ENCODE measurements around the gene CAMTA1.
"Not testable (repeated sequence)": the region's sequence is repeated elsewhere in the genome, so short reads cannot be mapped to it uniquely, and the experiment has no call there.

Gene CAMTA1

DNA sequence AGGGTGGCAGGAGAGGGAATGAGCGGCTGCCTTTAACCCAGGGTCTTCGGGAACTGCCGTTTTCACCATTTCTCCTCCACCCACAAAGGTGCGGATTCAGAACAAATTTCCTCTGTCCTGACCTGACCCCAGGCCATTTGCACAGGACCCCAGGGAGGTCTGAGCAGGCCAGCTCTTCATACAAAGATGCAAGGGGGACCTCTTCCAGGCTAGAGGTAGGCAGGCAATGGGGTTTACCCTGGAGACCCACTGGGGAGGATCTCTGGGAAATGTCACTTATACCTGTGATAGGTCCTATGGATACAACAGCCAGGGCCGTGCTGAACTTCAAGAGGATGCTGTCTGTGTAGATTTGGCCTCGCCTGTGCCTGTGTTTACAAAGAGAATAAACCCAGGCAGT is 896.1 kb downstream of the CAMTA1 start:
- no peak for DNase-seq

DNA sequence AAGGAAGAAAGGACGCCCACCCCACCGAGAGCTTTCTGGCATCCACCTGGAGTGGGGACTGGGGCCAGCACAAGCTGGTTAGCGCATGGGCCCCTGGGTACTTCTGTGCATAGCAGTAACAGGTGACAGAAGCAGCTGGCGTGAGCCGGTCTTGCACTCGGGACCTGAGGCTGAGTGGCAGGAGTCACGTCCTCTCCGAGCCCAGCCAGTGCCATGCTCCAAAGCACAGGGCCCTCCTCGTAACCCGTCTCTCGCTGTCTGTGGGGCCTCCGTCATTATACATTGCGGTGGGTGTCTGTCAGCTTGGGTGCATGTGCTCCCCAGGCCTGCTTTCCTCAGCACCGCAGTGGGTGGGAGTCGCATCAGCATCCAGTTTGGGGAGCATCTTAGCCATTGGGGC is 898.3 kb downstream of the CAMTA1 start:
- no peak for DNase-seq

- no peak for DNase-seq
Measured at GRCh38 chr1:7684132-7684531, 898.9 kb downstream of the CAMTA1 start.

GRCh38 chr1:7684861-7685635 is 899.8 kb downstream of the CAMTA1 start:
- no peak for DNase-seq

DNA sequence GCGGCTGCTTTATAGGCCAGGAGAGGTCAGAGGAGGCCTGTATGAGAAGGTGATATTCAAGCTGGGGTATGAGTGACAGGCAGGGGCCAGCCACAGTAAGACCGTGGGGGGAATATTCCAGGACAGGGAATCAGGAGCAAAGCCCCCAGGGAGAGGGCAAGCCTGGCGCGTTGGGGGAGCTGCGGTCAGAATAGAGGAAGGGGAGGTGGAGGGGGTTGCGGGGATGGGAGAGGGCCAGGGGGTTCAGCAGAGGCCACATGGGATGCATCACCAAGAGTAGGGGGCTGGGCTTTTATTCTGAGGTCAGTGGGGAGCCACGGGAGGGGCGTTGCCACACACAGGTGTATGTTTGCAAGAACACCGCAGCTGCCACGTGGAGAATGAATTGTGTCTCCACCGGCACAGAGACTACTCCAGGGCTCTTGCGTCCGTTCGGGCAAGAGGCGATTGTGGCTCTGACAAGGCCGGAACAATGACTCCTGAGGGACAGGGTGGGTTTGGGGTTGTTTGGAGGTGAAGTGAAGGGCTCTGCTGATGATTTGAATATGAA is 901.1 kb downstream of the CAMTA1 start:
- DNase-seq = no peak

DNA sequence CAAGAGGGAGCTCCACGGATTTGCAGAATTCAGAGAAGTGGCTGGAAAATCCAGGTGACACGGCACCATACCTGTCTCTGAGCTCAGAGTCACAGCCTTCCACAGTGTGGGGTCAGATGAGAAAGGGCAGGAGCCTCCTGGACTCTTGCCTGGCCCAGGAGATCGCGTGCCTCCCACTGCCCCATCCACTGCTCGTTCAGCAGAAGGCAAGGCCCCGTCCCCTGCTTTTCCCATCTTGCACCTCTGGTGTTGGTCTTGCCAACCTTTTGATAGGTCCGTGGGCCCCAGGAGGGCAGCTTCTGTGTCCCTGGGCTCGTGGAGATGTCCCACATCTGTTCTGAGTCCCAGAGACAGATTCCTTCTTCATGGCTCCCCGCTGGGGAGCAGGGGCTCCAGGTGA is 902.2 kb downstream of the CAMTA1 start:
- no peak for DNase-seq

GRCh38 chr1:7688659-7689058 is 903.4 kb downstream of the CAMTA1 start:
- no peak for DNase-seq

DNA sequence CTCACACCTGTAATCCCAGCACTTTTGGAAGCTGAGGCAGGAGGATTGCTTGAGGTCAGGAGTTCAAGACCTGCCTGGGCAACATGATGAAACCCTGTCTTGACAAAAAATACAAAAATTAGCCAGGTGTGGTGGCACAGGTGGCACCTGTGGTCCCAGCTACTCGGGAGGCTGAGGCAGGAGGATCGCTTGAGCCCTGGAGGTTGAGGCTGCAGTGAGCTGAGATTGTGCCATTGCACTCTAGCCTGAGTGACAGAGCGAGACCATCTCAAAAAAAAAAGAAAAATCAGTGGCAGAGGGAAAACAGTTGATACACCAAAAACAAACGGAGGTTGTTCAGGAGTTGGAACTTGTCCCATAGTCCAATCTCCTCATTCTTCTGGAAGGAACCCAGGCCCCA is 904.1 kb downstream of the CAMTA1 start:
- not testable (repeated sequence) for DNase-seq

- DNase-seq = no peak
Measured at GRCh38 chr1:7690076-7690475, 904.8 kb downstream of the CAMTA1 start.

GRCh38 chr1:7690496-7691182 is 905.4 kb downstream of the CAMTA1 start:
- no peak for DNase-seq

- no peak for DNase-seq
Measured at GRCh38 chr1:7691576-7691975, 906.3 kb downstream of the CAMTA1 start.

DNA sequence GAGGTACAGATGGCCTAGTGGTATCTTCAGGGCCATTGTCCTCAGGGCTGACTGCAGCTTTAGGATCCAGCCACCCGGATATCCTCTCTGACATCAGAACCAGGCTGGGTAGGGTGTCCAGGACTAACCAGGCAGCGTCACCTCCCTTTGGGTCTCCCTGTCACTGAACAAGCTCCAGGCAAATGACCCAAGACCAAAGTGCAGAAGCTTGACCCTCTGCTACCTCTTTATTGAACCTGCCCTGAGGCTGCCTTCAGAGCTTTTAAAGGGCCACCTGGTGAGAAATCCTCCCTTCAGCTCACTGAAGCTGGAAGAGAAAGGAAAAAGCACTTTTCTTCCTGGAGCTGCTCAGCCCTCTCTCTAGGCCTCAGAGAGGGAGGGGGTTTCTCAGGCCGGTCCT is 906.8 kb downstream of the CAMTA1 start:
- DNase-seq = no peak

- DNase-seq = not testable (repeated sequence)
Measured at GRCh38 chr1:7693037-7693436, 907.8 kb downstream of the CAMTA1 start.

DNA sequence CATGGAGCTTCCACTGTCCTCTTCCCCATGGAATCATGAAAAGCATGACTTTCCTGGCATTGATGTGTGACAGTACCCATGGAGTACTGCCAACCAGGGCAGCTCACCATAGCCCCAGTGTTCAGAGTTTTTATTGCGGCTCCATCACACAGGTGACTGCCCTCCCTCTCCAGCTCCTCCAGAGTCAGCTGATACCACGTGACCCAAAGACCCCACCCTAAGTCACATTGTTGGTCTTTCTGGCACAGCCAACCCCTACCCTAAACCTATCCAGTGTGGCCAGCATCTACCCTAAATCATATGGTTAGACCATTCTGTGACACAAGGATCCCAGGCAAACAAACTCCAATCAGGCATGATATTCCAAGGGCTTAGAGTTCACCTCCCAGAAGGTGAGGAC is 908.4 kb downstream of the CAMTA1 start:
- DNase-seq = no peak

GRCh38 chr1:7694600-7695496 is 909.6 kb downstream of the CAMTA1 start:
- DNase-seq = no peak

- DNase-seq = no peak
Measured at GRCh38 chr1:7695497-7696117, 910.4 kb downstream of the CAMTA1 start.

- no peak for DNase-seq
Measured at GRCh38 chr1:7698641-7699040, 913.4 kb downstream of the CAMTA1 start.

DNA sequence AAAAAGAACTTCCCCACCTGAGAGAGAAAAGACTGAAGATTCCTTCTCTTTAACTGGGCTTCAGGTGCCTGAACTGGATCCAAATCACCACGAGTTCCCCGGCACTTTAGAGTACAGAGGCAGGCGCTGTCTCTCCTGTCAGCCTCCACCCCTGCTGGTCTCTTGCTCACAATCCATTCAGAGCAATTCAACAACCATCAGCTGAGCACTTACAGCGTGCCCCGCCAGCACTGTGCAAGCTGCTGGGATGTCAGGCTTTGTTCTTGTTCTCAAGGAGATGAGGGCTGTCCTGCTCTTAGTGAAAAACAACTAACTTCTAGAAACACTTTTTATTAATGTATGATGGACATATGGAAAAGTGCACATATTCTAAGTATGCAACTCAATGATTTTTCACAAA is 917.1 kb downstream of the CAMTA1 start:
- no peak for DNase-seq

GRCh38 chr1:7703321-7704213 is 918.3 kb downstream of the CAMTA1 start:
- DNase-seq = no peak

- DNase-seq = peak; percentile 51
Measured at GRCh38 chr1:7704214-7705047, 919.2 kb downstream of the CAMTA1 start.

Measured in NCI-H1048 (cell line).